IMR-90 (cell line): Measurements from ENCODE around the gene KRTAP5-5. TPM values are rescaled to one million over a fixed set of nuclear protein-coding genes. Genes with fewer than 3 reads are reported as not detected.

ENCODE experiments used
- ATAC-seq: fragments of 200-7000 bp; cut with Tn5 transposase; 2 replicates; pipeline ENCODE4 v1.9.1; 2020; ENCODE audit warnings: low read depth, mild to moderate bottlenecking, moderate library complexity
- BruUV-seq: library from RNA; stranded (reverse); fragments of 400-500 nt; replicated peaks from 2 replicates; lab custom pipeline; 2021; lab: Mats Ljungman, UMichigan
- CTCF ChIA-PET: fragments of 300-600 bp; formaldehyde crosslinking; extraction: SDS; loops from one replicate; lab custom pipeline; 2021; ENCODE audit warnings: antibody characterized with exemption; lab: Yijun Ruan, JAX
- POLR2A ChIA-PET: fragments of 300-600 bp; sonication (Branson Sonifier 250); formaldehyde crosslinking; loops from one replicate; lab custom pipeline; 2022; ENCODE audit warnings: antibody characterized with exemption; ENCODE audit not compliant: unreplicated experiment; lab: Charles Lee
- DNase-seq: peaks from one replicate; pipeline ENCODE4 v3.0.0; 2013
- H2AFZ ChIP-seq: replicated peaks from 2 replicates; pipeline ENCODE3; 2013; ENCODE audit warnings: low read length, mild to moderate bottlenecking; ENCODE audit not compliant: poor library complexity
- H2AK5ac ChIP-seq: 2 replicates; pipeline ENCODE4 v1.6.1; 2013; ENCODE audit warnings: low read depth, low read length, inconsistent platforms
- H2AK9ac ChIP-seq: replicated peaks from 2 replicates; pipeline ENCODE3; 2013; ENCODE audit warnings: mild to moderate bottlenecking, low read depth, low read length, moderate library complexity; ENCODE audit not compliant: poor library complexity
- H2BK120ac ChIP-seq: 2 replicates; pipeline ENCODE4 v1.6.1; 2013; ENCODE audit warnings: low read depth, low read length, inconsistent platforms
- H2BK15ac ChIP-seq: 3 replicates; pipeline ENCODE4 v1.6.1; 2013; ENCODE audit warnings: low read depth, low read length, inconsistent platforms
- H2BK20ac ChIP-seq: 2 replicates; pipeline ENCODE4 v1.6.1; 2013; ENCODE audit warnings: low read depth, mild to moderate bottlenecking, inconsistent platforms, low read length, moderate library complexity
- H2BK5ac ChIP-seq: 2 replicates; pipeline ENCODE4 v1.6.1; 2013; ENCODE audit warnings: mild to moderate bottlenecking, low read depth, low read length, inconsistent platforms; ENCODE audit not compliant: poor library complexity, severe bottlenecking
- H3K14ac ChIP-seq: replicated peaks from 2 replicates; pipeline ENCODE4 v1.6.1; 2013; ENCODE audit warnings: low read depth, low read length, inconsistent platforms
- H3K18ac ChIP-seq: 2 replicates; pipeline ENCODE4 v1.6.1; 2013; ENCODE audit warnings: low read depth, low read length, control low read depth
- H3K23ac ChIP-seq: 2 replicates; pipeline ENCODE4 v1.6.1; 2013; ENCODE audit warnings: low read depth, low read length, inconsistent platforms
- H3K27ac ChIP-seq: 2 replicates; pipeline ENCODE4 v1.5.1; 2013; ENCODE audit warnings: mild to moderate bottlenecking, control low read depth, low read length; ENCODE audit not compliant: insufficient read depth
- H3K27me3 ChIP-seq: 2 replicates; pipeline ENCODE4 v1.6.1; 2013; ENCODE audit warnings: low read length; ENCODE audit not compliant: control insufficient read depth, insufficient read depth
- H3K36me3 ChIP-seq: 2 replicates; pipeline ENCODE4 v1.6.1; 2013; ENCODE audit warnings: low read length, mixed read lengths; ENCODE audit not compliant: control insufficient read depth, insufficient read depth
- H3K4ac ChIP-seq: 2 replicates; pipeline ENCODE4 v1.6.1; 2013; ENCODE audit warnings: low read depth, low read length, inconsistent platforms
- H3K4me1 ChIP-seq: 2 replicates; pipeline ENCODE4 v1.6.1; 2013; ENCODE audit warnings: low read length, mixed read lengths; ENCODE audit not compliant: control insufficient read depth, insufficient read depth
- H3K4me2 ChIP-seq: 2 replicates; pipeline ENCODE4 v1.6.1; 2013; ENCODE audit warnings: low read depth, mild to moderate bottlenecking, control low read depth, low read length, moderate library complexity
- H3K4me3 ChIP-seq: 2 replicates; pipeline ENCODE4 v1.5.1; 2013; ENCODE audit warnings: low read depth, mild to moderate bottlenecking, control low read depth, low read length, moderate library complexity; ENCODE audit not compliant: insufficient read depth
- H3K56ac ChIP-seq: 2 replicates; pipeline ENCODE4 v1.6.1; 2013; ENCODE audit warnings: low read length, inconsistent platforms; ENCODE audit not compliant: insufficient read depth; ENCODE audit errors: extremely low read depth
- H3K79me1 ChIP-seq, 2 experiments: 2 replicates each; pipeline ENCODE4 v1.6.1; 2013; ENCODE audit warnings: low read length in 2 of 2, inconsistent platforms in 1 of 2, low read depth in 1 of 2
- H3K9ac ChIP-seq: 2 replicates; pipeline ENCODE4 v1.6.1; 2013; ENCODE audit warnings: low read depth, low read length, control low read depth
- H3K9me1 ChIP-seq: 2 replicates; pipeline ENCODE4 v1.6.1; 2013; ENCODE audit warnings: low read length, inconsistent platforms; ENCODE audit not compliant: insufficient read depth
- H3K9me3 ChIP-seq: 2 replicates; pipeline ENCODE4 v1.6.1; 2013; ENCODE audit warnings: low read length; ENCODE audit not compliant: control insufficient read depth, insufficient read depth
- H4K20me1 ChIP-seq: 2 replicates; pipeline ENCODE4 v1.6.1; 2013; ENCODE audit warnings: low read length, inconsistent platforms; ENCODE audit not compliant: insufficient read depth
- H4K5ac ChIP-seq: 2 replicates; pipeline ENCODE4 v1.6.1; 2013; ENCODE audit warnings: mild to moderate bottlenecking, low read depth, low read length, control low read depth
- H4K8ac ChIP-seq, 2 experiments: 2 replicates each; pipeline ENCODE4 v1.6.1; 2013; ENCODE audit warnings: low read depth in 2 of 2, low read length in 2 of 2, control low read depth in 1 of 2, inconsistent platforms in 1 of 2
- H4K91ac ChIP-seq: 2 replicates; pipeline ENCODE4 v1.6.1; 2013; ENCODE audit warnings: low read depth, low read length, inconsistent platforms; ENCODE audit not compliant: insufficient read depth
- BHLHE40 ChIP-seq: fragments of 150-350 bp; IDR thresholded peaks from 2 replicates; pipeline ENCODE4 v1.6.1; 2016; ENCODE audit warnings: mild to moderate bottlenecking, low read depth, low read length
- CEBPB ChIP-seq: IDR thresholded peaks from 2 replicates; pipeline ENCODE4 v1.6.1; 2012; ENCODE audit warnings: low read depth, low read length, improper control_type of control experiment
- CHD1 ChIP-seq: IDR thresholded peaks from 2 replicates; pipeline ENCODE4 v1.6.1; 2012; ENCODE audit warnings: low read depth, low read length, improper control_type of control experiment
- FOS ChIP-seq: fragments of 150-350 bp; IDR thresholded peaks from 2 replicates; pipeline ENCODE4 v1.6.1; 2016; ENCODE audit warnings: low read depth, low read length
- MAFK ChIP-seq: IDR thresholded peaks from 2 replicates; pipeline ENCODE4 v1.6.1; 2012; ENCODE audit warnings: low read depth, low read length, improper control_type of control experiment
- NFE2L2 ChIP-seq: fragments of 150-350 bp; IDR thresholded peaks from 2 replicates; pipeline ENCODE4 v1.6.1; 2016; ENCODE audit warnings: low read depth, mild to moderate bottlenecking, low read length
- RAD21 ChIP-seq: IDR thresholded peaks from 2 replicates; pipeline ENCODE4 v1.6.1; 2012; ENCODE audit warnings: low read length, improper control_type of control experiment
- SMC3 ChIP-seq: fragments of 150-350 bp; IDR thresholded peaks from 2 replicates; pipeline ENCODE4 v1.6.1; 2016; ENCODE audit warnings: low read depth, mild to moderate bottlenecking, antibody characterized with exemption, low read length, moderate library complexity
- WGBS, 2 experiments: methylation state at CpG; one replicate each; pipeline versions ENCODE4 v1.1.5 to v1.1.7; 2013; ENCODE audit warnings: missing lambda C conversion rate in 2 of 2; ENCODE audit not compliant: insufficient read length in 1 of 2; ENCODE audit errors: extremely low coverage in 2 of 2; 5-methylcytosine and 5-hydroxymethylcytosine counted together
- dilution Hi-C: fragments of 300-500 bp; cut with HindIII; formaldehyde crosslinking; loops from one replicate; pipeline ENCODE4 v1.14.3; 2018; ENCODE audit warnings: low sequenced_read_pairs; ENCODE audit not compliant: unreplicated experiment
- in situ Hi-C: fragments of 300-500 bp; cut with MboI; formaldehyde crosslinking; loops from 3 replicates; pipeline ENCODE4 v1.14.3; 2019; ENCODE audit warnings: low sequenced_read_pairs, inconsistent platforms, mixed read lengths
- intact Hi-C: fragments of 100-400 bp; cut with micrococcal nuclease; formaldehyde crosslinking; loops from 2 replicates; pipeline ENCODE4 v1.10.0; 2022
- polyA plus RNA-seq, 3 experiments: library from polyadenylated mRNA; depleted of rRNA; stranded (reverse); fragments of >200 nt; gene quantifications; 2 replicates each; pipeline ENCODE4 v1.2.3, GENCODE V29; 2012; ENCODE audit warnings: low replicate concordance in 1 of 3
- total RNA-seq: library from RNA; depleted of rRNA; stranded (reverse); fragments of >200 nt; gene quantifications from 2 replicates; pipeline ENCODE4 v1.2.3, GENCODE V29; 2012
- TF ChIP-seq, protein P1 (sequence below): fragments of 150-350 bp; IDR thresholded peaks from 2 replicates; pipeline ENCODE4 v1.6.1; 2017; ENCODE audit warnings: mild to moderate bottlenecking, antibody characterized with exemption, low read length, low read depth
- TF ChIP-seq, protein P2 (sequence below): conservative IDR thresholded peaks from 2 replicates; pipeline ENCODE4 v1.5.1; 2012; ENCODE audit warnings: mild to moderate bottlenecking, low read depth, low read length, improper control_type of control experiment

KRTAP5-5 gene
- total and polyA plus RNA-seq, 2 of the 4 experiments (the other 2 are of a cell fraction), result not detected

- no peak overlapping the region for H3K4me3 ChIP-seq
- WGBS, 2 experiments, result 63% methylated on average over 16 of the region's 16 CpGs; no CpG with 5 or more reads in 1 of the 2 experiments
- in situ Hi-C loops, result no loop called here
- H4K91ac ChIP-seq, result no peak overlapping the region
- H3K4ac ChIP-seq, result no peak overlapping the region
- no peak for DNase-seq
- no peak overlapping the region for H4K5ac ChIP-seq
- no peaks in the 10 kb centered on the region for H3K4me1 ChIP-seq
- H2BK120ac ChIP-seq, result no peak overlapping the region
- no peak overlapping the region for H2BK20ac ChIP-seq
- H3K4me2 ChIP-seq, result no peak overlapping the region
- no peak overlapping the region for H3K23ac ChIP-seq
- no peak overlapping the region for H4K8ac ChIP-seq
- H3K36me3 ChIP-seq, result no peaks in the 10 kb centered on the region
- no peak overlapping the region for H2AK9ac ChIP-seq
- CTCF ChIA-PET, result no interaction called here
- no peak overlapping the region for H3K18ac ChIP-seq
- H3K9me1 ChIP-seq, result no peaks in the 10 kb centered on the region
- peaks cover 47% of the 10 kb centered on the region for H3K27me3 ChIP-seq
- H3K14ac ChIP-seq, result no peak overlapping the region
- H3K27ac ChIP-seq, result no peak overlapping the region
- no peaks in the 10 kb centered on the region for H3K9me3 ChIP-seq
- no peak overlapping the region for H3K56ac ChIP-seq
- no TSS peak for BruUV-seq
- no peak overlapping the region for H2BK5ac ChIP-seq
- H2AFZ ChIP-seq, result no peak overlapping the region
- no peaks in the 10 kb centered on the region for H4K20me1 ChIP-seq
- dilution Hi-C loops, result no loop called here
- no peaks in the 10 kb centered on the region for H3K79me1 ChIP-seq
- H2AK5ac ChIP-seq, result no peak overlapping the region
- no peak overlapping the region for H2BK15ac ChIP-seq
- POLR2A ChIA-PET, result no interaction called here
- no peak for TF ChIP-seq RAD21
- TF ChIP-seq, protein P1, sequence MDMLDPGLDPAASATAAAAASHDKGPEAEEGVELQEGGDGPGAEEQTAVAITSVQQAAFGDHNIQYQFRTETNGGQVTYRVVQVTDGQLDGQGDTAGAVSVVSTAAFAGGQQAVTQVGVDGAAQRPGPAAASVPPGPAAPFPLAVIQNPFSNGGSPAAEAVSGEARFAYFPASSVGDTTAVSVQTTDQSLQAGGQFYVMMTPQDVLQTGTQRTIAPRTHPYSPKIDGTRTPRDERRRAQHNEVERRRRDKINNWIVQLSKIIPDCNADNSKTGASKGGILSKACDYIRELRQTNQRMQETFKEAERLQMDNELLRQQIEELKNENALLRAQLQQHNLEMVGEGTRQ, result no peak
- TF ChIP-seq, protein P2, sequence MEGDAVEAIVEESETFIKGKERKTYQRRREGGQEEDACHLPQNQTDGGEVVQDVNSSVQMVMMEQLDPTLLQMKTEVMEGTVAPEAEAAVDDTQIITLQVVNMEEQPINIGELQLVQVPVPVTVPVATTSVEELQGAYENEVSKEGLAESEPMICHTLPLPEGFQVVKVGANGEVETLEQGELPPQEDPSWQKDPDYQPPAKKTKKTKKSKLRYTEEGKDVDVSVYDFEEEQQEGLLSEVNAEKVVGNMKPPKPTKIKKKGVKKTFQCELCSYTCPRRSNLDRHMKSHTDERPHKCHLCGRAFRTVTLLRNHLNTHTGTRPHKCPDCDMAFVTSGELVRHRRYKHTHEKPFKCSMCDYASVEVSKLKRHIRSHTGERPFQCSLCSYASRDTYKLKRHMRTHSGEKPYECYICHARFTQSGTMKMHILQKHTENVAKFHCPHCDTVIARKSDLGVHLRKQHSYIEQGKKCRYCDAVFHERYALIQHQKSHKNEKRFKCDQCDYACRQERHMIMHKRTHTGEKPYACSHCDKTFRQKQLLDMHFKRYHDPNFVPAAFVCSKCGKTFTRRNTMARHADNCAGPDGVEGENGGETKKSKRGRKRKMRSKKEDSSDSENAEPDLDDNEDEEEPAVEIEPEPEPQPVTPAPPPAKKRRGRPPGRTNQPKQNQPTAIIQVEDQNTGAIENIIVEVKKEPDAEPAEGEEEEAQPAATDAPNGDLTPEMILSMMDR, result no peak
- TF ChIP-seq FOS, result no peak
- TF ChIP-seq CHD1, result no peak
- TF ChIP-seq SMC3, result no peak
- TF ChIP-seq NFE2L2, result no peak
- TF ChIP-seq MAFK, result no peak
- TF ChIP-seq CEBPB, result no peak
- TF ChIP-seq BHLHE40, result no peak
- H3K9ac ChIP-seq, result no peak overlapping the region
- no peak for ATAC-seq
- intact Hi-C loops, result no loop called here
These were observed 5.0 kb upstream of the KRTAP5-5 start for GRCh38 chr11:1624621-1625020.
